Parathyroid adenoma (tissue), 2 donors: ENCODE measurements around the gene STX1B.

Source experiments
- H2AFZ ChIP-seq: fragments of 300-600 bp; sonication (generic); one replicate; pipeline ENCODE4 v1.7.0; 2017; ENCODE audit warnings: antibody characterized with exemption, mild to moderate bottlenecking
- H3K27ac ChIP-seq: fragments of 300-600 bp; sonication (generic); one replicate; pipeline ENCODE4 v1.7.0; 2017
- H3K27me3 ChIP-seq: fragments of 300-600 bp; sonication (generic); one replicate; pipeline ENCODE4 v1.7.0; 2017; ENCODE audit warnings: low read length; ENCODE audit not compliant: control insufficient read depth, insufficient read depth
- H3K36me3 ChIP-seq: fragments of 300-600 bp; sonication (generic); one replicate; pipeline ENCODE4 v1.7.0; 2017; ENCODE audit warnings: low read length; ENCODE audit not compliant: control insufficient read depth, insufficient read depth
- H3K4me1 ChIP-seq: fragments of 300-600 bp; sonication (generic); one replicate; pipeline ENCODE4 v1.7.0; 2017; ENCODE audit warnings: control low read depth
- H3K4me2 ChIP-seq: fragments of 300-600 bp; sonication (generic); one replicate; pipeline ENCODE4 v1.7.0; 2017; ENCODE audit warnings: low read length
- H3K4me3 ChIP-seq: fragments of 300-600 bp; sonication (generic); one replicate; pipeline ENCODE4 v1.7.0; 2017; ENCODE audit warnings: low read depth, low read length
- H3K79me2 ChIP-seq: fragments of 300-600 bp; sonication (generic); one replicate; pipeline ENCODE4 v1.7.0; 2017; ENCODE audit warnings: control low read depth
- H3K9ac ChIP-seq: fragments of 300-600 bp; sonication (generic); one replicate; pipeline ENCODE4 v1.7.0; 2017; ENCODE audit warnings: mild to moderate bottlenecking
- H3K9me3 ChIP-seq: fragments of 300-600 bp; sonication (generic); one replicate; pipeline ENCODE4 v1.7.0; 2017; ENCODE audit warnings: low read length; ENCODE audit not compliant: control insufficient read depth
- TF ChIP-seq, protein P1 (sequence below): fragments of 300-600 bp; sonication (generic); IDR thresholded peaks from one replicate; pipeline ENCODE4 v1.7.0; 2017; ENCODE audit warnings: antibody characterized with exemption, mild to moderate bottlenecking
- donor health status: primary hyperparathyroidism.

Gene STX1B

DNA sequence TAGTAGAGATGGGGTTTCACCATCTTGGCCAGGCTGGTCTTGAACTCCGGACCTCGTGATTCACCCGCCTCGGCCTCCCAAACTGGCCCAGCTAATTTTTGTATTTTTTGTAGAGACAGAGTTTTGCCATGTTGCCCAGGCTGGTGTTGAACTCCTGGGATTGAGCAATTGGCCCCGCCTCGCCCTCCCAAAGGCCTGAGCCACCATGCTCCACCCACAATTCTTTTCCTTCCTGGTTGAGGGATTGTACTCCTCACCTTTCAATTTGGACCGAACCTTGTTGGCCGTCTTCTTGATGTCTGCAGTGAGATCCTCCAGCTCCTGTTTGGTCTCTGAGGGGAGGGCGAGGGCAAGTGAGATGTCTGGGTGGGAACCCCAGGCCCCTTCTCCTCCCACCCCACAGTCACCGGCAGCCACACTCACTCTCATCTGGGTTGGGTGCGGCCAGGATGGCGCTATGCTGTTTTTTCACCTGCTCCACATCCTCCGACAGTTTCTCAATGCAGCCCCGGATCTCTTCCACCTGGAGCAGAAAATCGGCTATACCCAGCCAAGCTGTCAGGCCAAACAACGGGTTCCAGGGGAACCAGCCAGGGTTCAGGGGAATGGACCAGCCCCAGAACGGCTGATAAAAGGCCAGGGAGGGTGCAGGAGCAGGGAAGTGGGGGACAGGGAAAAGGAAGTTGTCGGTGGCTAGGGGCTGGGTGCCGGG, 9.6 kb downstream of the STX1B start:
- Histone ChIP-seq H3K27ac (no peak overlapping the region), H3K4me1 (peaks cover 14% of the 10 kb centered on the region), H3K9me3 (no peaks in the 10 kb centered on the region), H3K79me2 (no peaks in the 10 kb centered on the region), H3K4me3 (no peak overlapping the region), H3K27me3 (no peaks in the 10 kb centered on the region), H3K9ac (no peak overlapping the region), H3K36me3 (no peaks in the 10 kb centered on the region), H3K4me2 (no peak overlapping the region), H2AFZ (no peak overlapping the region)
- TF ChIP-seq, protein P1, sequence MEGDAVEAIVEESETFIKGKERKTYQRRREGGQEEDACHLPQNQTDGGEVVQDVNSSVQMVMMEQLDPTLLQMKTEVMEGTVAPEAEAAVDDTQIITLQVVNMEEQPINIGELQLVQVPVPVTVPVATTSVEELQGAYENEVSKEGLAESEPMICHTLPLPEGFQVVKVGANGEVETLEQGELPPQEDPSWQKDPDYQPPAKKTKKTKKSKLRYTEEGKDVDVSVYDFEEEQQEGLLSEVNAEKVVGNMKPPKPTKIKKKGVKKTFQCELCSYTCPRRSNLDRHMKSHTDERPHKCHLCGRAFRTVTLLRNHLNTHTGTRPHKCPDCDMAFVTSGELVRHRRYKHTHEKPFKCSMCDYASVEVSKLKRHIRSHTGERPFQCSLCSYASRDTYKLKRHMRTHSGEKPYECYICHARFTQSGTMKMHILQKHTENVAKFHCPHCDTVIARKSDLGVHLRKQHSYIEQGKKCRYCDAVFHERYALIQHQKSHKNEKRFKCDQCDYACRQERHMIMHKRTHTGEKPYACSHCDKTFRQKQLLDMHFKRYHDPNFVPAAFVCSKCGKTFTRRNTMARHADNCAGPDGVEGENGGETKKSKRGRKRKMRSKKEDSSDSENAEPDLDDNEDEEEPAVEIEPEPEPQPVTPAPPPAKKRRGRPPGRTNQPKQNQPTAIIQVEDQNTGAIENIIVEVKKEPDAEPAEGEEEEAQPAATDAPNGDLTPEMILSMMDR: no peak

DNA sequence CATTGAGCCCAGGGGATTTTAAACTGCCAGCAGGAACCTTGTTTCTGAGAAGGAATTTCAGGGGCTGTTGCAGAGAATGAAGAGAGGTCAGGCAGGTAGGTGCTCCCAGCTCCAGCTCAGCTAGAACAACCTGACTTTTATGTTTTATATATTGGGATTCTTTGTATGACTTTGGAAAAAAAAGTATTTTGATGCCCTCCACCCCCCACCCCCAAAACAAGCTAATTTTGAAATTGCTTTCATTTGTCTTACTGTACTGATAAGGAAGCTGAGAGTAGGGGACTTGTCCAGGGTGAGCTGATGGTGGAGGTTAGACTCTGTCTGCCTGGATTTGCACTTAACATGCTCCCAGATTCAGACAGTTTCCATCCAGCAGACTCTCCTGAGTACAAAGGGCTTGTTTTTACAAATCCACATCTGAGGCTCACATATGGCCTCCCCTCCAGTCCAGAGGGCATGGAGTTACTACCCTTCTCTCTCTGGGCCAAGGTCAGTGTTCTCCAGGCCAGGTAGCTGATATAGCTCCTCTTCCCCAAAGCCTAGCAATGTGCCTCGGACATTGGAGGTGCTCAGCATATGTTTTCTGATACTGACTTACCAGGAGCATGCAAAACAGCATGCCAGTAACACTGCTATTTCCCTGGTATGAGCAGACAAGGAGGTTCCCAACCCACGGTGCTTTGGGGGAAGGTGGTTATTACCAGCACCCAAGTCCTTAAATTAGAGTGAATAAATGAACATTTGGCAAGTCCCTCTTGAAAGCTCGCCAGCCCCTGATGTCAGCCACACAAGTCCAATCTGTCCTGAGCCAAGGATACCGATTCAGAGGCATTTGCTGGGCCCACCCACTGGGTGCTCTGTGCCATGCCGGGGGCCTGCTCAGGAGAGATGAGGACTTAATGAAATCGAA, 11.3 kb downstream of the STX1B start:
- H3K4me1 ChIP-seq: peaks cover 14% of the 10 kb centered on the region
- no peaks in the 10 kb centered on the region for H3K79me2 ChIP-seq
- H3K4me2 ChIP-seq: no peak overlapping the region
- peak overlapping the region; percentile 39 for H3K27ac ChIP-seq
- no peaks in the 10 kb centered on the region for H3K9me3 ChIP-seq
- no peaks in the 10 kb centered on the region for H3K27me3 ChIP-seq
- H3K36me3 ChIP-seq: no peaks in the 10 kb centered on the region
- H3K4me3 ChIP-seq: no peak overlapping the region
- no peak overlapping the region for H3K9ac ChIP-seq
- H2AFZ ChIP-seq: peak overlapping the region; percentile 60
- TF ChIP-seq, protein P1: no peak

DNA sequence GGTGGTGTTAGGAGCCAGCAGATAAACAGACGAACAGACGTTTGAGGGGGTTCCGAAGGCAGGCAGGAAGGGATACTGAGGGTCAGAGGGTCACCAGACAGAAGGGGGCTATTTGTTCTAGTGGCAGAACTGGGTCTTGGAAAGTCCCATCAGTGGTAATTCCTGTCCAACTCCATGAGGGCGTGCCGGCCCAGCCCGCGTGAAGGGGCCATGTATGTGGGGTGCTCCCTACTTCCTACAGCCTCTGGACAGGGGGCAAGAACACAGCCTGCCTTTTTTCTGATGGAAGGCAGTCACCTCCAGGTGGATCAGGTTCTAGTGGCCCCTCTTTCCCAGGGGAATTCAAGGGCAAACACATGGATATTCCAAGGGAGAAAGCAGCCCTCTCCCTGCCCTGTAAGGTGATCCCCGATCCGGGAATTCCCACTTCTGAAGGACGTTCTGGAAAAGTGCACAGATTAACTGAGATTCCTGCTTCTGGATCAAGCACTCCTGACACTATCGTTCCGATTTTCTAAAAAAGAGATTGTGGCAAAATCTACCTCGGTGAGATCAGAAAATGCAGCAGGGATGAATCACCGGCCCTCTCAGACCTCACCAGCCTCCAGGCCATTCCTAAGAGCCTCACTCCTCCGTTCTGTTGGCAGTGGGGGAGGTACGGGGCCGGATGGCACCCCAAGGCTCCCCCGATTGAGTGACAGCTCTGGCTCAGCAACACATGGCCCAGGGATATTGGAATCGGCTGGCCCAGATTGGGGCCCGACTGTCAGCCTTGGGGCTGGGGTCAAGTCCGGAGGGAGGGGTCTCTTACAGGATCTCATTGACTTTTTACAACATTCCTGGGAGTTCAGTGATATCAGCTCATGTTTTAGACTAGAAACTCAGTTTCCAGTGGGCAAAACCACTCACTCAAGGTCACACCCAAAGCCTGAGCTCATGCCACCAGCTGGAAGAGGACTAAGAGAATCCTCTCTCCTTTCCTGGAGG, 12.4 kb downstream of the STX1B start:
- Histone ChIP-seq H3K4me2 (peak overlapping the region; percentile 73), H3K36me3 (no peaks in the 10 kb centered on the region), H3K9ac (no peak overlapping the region), H3K4me3 (peak overlapping the region; percentile 60), H3K9me3 (no peaks in the 10 kb centered on the region), H3K27me3 (no peaks in the 10 kb centered on the region), H3K27ac (peak overlapping the region; percentile 39), H3K79me2 (no peaks in the 10 kb centered on the region), H2AFZ (peak overlapping the region; percentile 87), H3K4me1 (peaks cover 14% of the 10 kb centered on the region)
- TF ChIP-seq, protein P1: no peak

DNA sequence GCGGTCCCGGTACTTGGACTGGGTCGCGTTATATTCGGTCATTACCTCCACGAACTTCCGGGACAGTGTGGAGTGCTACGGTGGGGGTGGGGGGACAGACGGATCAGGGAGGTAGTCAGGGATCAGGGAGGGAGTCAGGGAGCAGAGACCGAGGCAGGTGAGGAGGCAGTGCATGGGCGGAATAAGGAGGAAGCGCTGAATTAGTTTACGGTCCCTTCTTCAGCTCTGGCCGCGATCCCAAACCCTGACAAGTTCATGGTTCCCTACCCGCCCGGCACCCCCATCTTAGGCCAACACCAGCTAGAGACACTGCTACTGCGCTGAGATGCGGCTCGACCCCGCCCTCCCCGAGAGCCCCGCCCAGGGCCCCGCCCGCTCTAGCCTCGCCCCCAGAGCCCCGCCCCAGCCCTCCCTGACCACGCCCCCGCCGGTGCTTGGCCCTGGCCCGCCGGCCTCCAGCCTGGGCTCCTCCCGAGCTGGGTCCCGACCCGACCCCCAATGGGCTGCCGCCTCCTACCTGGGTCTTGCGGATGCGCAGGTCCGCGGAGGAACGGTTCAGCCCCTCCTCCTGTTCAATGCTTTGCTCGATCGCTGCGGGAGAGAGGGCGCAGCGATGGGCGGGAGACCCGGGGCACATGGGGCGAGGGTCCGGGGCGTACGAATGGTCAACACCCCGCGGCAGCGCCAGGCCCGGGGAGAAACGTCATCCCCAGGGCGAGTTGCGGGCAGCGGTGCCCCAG, 13.3 kb downstream of the STX1B start:
- no peak overlapping the region for H3K27ac ChIP-seq
- peaks cover 9% of the 10 kb centered on the region for H3K4me1 ChIP-seq
- no peaks in the 10 kb centered on the region for H3K9me3 ChIP-seq
- peak overlapping the region; percentile 73 for H3K4me2 ChIP-seq
- H3K4me3 ChIP-seq: peak overlapping the region; percentile 60
- H3K36me3 ChIP-seq: no peaks in the 10 kb centered on the region
- no peaks in the 10 kb centered on the region for H3K27me3 ChIP-seq
- H3K9ac ChIP-seq: no peak overlapping the region
- peak overlapping the region; percentile 87 for H2AFZ ChIP-seq
- TF ChIP-seq, protein P1: no peak
- no peaks in the 10 kb centered on the region for H3K79me2 ChIP-seq
